ENCODE results near the gene NQO2. TPM values are rescaled to one million over a fixed set of nuclear protein-coding genes. Genes with fewer than 3 reads are reported as not detected.
A peak's percentile ranks its signal among the peaks of the same experiment; 100 is the strongest.

The NQO2 gene
- total and polyA plus RNA-seq, 2 of the 13 experiments (the other 11 are each of a cell fraction or from before 2014, with no cell fraction given), result 32.2 to 56.5 TPM

GRCh38 chr6:2998998-2999617 is 586 bp upstream of the NQO2 start (continued):
- peak; percentile 49; the same call in 1 of the 2 replicates for TF ChIP-seq GMEB1 (CRISPR knock-in tag; IDR thresholded peaks at IDR 0.05; ENCODE audit: borderline replicate concordance)
- peak; percentile 43; the same call in 1 of the 2 replicates for TF ChIP-seq ZNF350 (CRISPR knock-in tag; IDR thresholded peaks at IDR 0.05; ENCODE audit: borderline replicate concordance, low read depth)
- TF ChIP-seq NCOA2 (CRISPR knock-in tag; IDR thresholded peaks at IDR 0.05), result peak; percentile 72
- TF ChIP-seq ZNF460 (CRISPR knock-in tag; IDR thresholded peaks at IDR 0.05; ENCODE audit: borderline replicate concordance), result peak; percentile 64; the same call in 1 of the 2 replicates
- TF ChIP-seq ZNF205 (CRISPR knock-in tag; IDR thresholded peaks at IDR 0.05), result peak; percentile 65
- TF ChIP-seq ARNT2 (CRISPR knock-in tag; IDR thresholded peaks at IDR 0.05; ENCODE audit: low read depth), result peak; percentile 56; the same call in 1 of the 2 replicates
- peak; percentile 88 for TF ChIP-seq MEIS2 (CRISPR knock-in tag; IDR thresholded peaks at IDR 0.05)
- no peak for TF ChIP-seq ARNT (IDR thresholded peaks at IDR 0.05)
- TF ChIP-seq SRF (IDR thresholded peaks at IDR 0.05; ENCODE audit: low read depth, low read length), result 0 out of 2 replicates have a peak, but pooled peaks have one; percentile 17
- TF ChIP-seq PRMT3 (CRISPR knock-in tag; IDR thresholded peaks at IDR 0.05; ENCODE audit: borderline replicate concordance, low read depth), result 0 out of 2 replicates have a peak, but pooled peaks have one; percentile 25
- TF ChIP-seq IKZF5 (CRISPR knock-in tag; IDR thresholded peaks at IDR 0.05), result peak; percentile 73
- peak; percentile 87 for TF ChIP-seq HIVEP1 (CRISPR knock-in tag; IDR thresholded peaks at IDR 0.05)
- TF ChIP-seq PHF8 (CRISPR knock-in tag; IDR thresholded peaks at IDR 0.05), result no peak
- TF ChIP-seq IRF2 (CRISPR knock-in tag; IDR thresholded peaks at IDR 0.05), result 0 out of 2 replicates have a peak, but pooled peaks have one; percentile 30
- peak; percentile 19; the same call in 1 of the 2 replicates for TF ChIP-seq ZNF567 (CRISPR knock-in tag; IDR thresholded peaks at IDR 0.05; ENCODE audit: borderline replicate concordance)
- TF ChIP-seq ZNF562 (CRISPR knock-in tag; IDR thresholded peaks at IDR 0.05; ENCODE audit: borderline replicate concordance), result no peak
- TF ChIP-seq ZBTB7B (CRISPR knock-in tag; IDR thresholded peaks at IDR 0.05), result peak; percentile 77; the same call in 1 of the 2 replicates
- TF ChIP-seq ZFY (CRISPR knock-in tag; IDR thresholded peaks at IDR 0.05), result peak; percentile 11; the same call in 1 of the 2 replicates
- no peak for TF ChIP-seq TEAD2 (CRISPR knock-in tag; IDR thresholded peaks at IDR 0.05)
- 0 out of 2 replicates have a peak, but pooled peaks have one; percentile 33 for TF ChIP-seq TFE3 (CRISPR knock-in tag; IDR thresholded peaks at IDR 0.05)
- no peak; the same call in 1 of the 2 replicates for TF ChIP-seq PRDM4 (CRISPR knock-in tag; IDR thresholded peaks at IDR 0.05; ENCODE audit: borderline replicate concordance)
- TF ChIP-seq CAMTA2 (CRISPR knock-in tag; IDR thresholded peaks at IDR 0.05; ENCODE audit: borderline replicate concordance), result no peak
- 0 out of 2 replicates have a peak, but pooled peaks have one; percentile 17 for TF ChIP-seq ZNF329 (CRISPR knock-in tag; IDR thresholded peaks at IDR 0.05; ENCODE audit: low read depth)
- TF ChIP-seq ZNF557 (CRISPR knock-in tag; IDR thresholded peaks at IDR 0.05), result peak; percentile 91
